HEK293 (cell line): ENCODE data around the gene TLE3.

Experiments used
- ELK4 ChIP-seq: IDR thresholded peaks from 2 replicates; pipeline ENCODE4 v1.6.1; 2011; ENCODE audit warnings: mild to moderate bottlenecking, low read depth, low read length, borderline replicate concordance
- KLF7 ChIP-seq: fragments of 450-650 bp; formaldehyde crosslinking; IDR thresholded peaks from 2 replicates; pipeline ENCODE4 v1.5.1; 2016; ENCODE audit warnings: missing biosample characterization, missing genetic modification characterization, borderline replicate concordance
- PRDM1 ChIP-seq: fragments of 450-650 bp; formaldehyde crosslinking; IDR thresholded peaks from 2 replicates; pipeline ENCODE4; 2016; ENCODE audit warnings: missing biosample characterization, missing genetic modification characterization
- PRDM2 ChIP-seq: fragments of 450-650 bp; formaldehyde crosslinking; IDR thresholded peaks from 2 replicates; pipeline ENCODE4 v1.5.1; 2016; ENCODE audit warnings: missing biosample characterization, missing genetic modification characterization, borderline replicate concordance
- SP3 ChIP-seq: fragments of 450-650 bp; formaldehyde crosslinking; IDR thresholded peaks from 2 replicates; pipeline ENCODE4 v1.5.1; 2016; ENCODE audit warnings: missing biosample characterization, missing genetic modification characterization
- WT1 ChIP-seq: fragments of 450-650 bp; formaldehyde crosslinking; IDR thresholded peaks from 2 replicates; pipeline ENCODE4 v1.5.1; 2016; ENCODE audit warnings: missing biosample characterization, missing genetic modification characterization
- ZBTB10 ChIP-seq: fragments of 450-650 bp; formaldehyde crosslinking; IDR thresholded peaks from 2 replicates; pipeline ENCODE4 v1.5.1; 2016; ENCODE audit warnings: missing biosample characterization, missing genetic modification characterization
- ZFP41 ChIP-seq: fragments of 450-650 bp; formaldehyde crosslinking; IDR thresholded peaks from 2 replicates; pipeline ENCODE4 v1.5.1; 2016; ENCODE audit warnings: missing biosample characterization, missing genetic modification characterization, borderline replicate concordance
- ZNF112 ChIP-seq: fragments of 450-650 bp; formaldehyde crosslinking; IDR thresholded peaks from 2 replicates; pipeline ENCODE4 v1.5.0; 2017; ENCODE audit warnings: missing biosample characterization, missing genetic modification characterization
- ZNF133 ChIP-seq: fragments of 450-650 bp; formaldehyde crosslinking; IDR thresholded peaks from 2 replicates; pipeline ENCODE4 v1.5.1; 2016; ENCODE audit warnings: missing biosample characterization, missing genetic modification characterization
- ZNF138 ChIP-seq: fragments of 450-650 bp; formaldehyde crosslinking; IDR thresholded peaks from 2 replicates; pipeline ENCODE4 v1.5.1; 2016; ENCODE audit warnings: missing biosample characterization, missing genetic modification characterization, borderline replicate concordance
- ZNF16 ChIP-seq: fragments of 450-650 bp; formaldehyde crosslinking; IDR thresholded peaks from 2 replicates; pipeline ENCODE4 v1.5.1; 2016; ENCODE audit warnings: low read depth, missing biosample characterization, missing genetic modification characterization
- ZNF169 ChIP-seq: fragments of 450-650 bp; formaldehyde crosslinking; IDR thresholded peaks from 2 replicates; pipeline ENCODE4 v1.5.1; 2016; ENCODE audit warnings: missing biosample characterization, missing genetic modification characterization
- ZNF18 ChIP-seq: fragments of 450-650 bp; formaldehyde crosslinking; IDR thresholded peaks from 2 replicates; pipeline ENCODE4 v1.5.1; 2016; ENCODE audit warnings: missing biosample characterization, missing genetic modification characterization
- ZNF324 ChIP-seq: fragments of 450-650 bp; formaldehyde crosslinking; IDR thresholded peaks from 2 replicates; pipeline ENCODE4 v1.5.1; 2016; ENCODE audit warnings: missing biosample characterization, missing genetic modification characterization
- ZNF37A ChIP-seq: fragments of 450-650 bp; IDR thresholded peaks from 2 replicates; pipeline ENCODE4 v1.5.1; 2018; ENCODE audit warnings: missing biosample characterization, missing genetic modification characterization
- ZNF398 ChIP-seq: fragments of 450-650 bp; formaldehyde crosslinking; IDR thresholded peaks from 2 replicates; pipeline ENCODE4 v1.5.1; 2017; ENCODE audit warnings: missing biosample characterization, missing genetic modification characterization
- ZNF501 ChIP-seq: fragments of 450-650 bp; formaldehyde crosslinking; IDR thresholded peaks from 2 replicates; pipeline ENCODE4 v1.5.1; 2016; ENCODE audit warnings: missing biosample characterization, missing genetic modification characterization
- ZNF548 ChIP-seq: fragments of 450-650 bp; formaldehyde crosslinking; IDR thresholded peaks from 2 replicates; pipeline ENCODE4 v1.5.1; 2016; ENCODE audit warnings: missing biosample characterization, missing genetic modification characterization
- ZNF610 ChIP-seq: fragments of 450-650 bp; formaldehyde crosslinking; IDR thresholded peaks from 2 replicates; pipeline ENCODE4 v1.5.1; 2016; ENCODE audit warnings: missing biosample characterization, missing genetic modification characterization, borderline replicate concordance
- ZNF624 ChIP-seq: fragments of 450-650 bp; formaldehyde crosslinking; IDR thresholded peaks from 2 replicates; pipeline ENCODE4 v1.5.1; 2017; ENCODE audit warnings: missing biosample characterization, missing genetic modification characterization
- ZNF664 ChIP-seq: fragments of 450-650 bp; formaldehyde crosslinking; IDR thresholded peaks from 2 replicates; pipeline ENCODE4 v1.5.1; 2016; ENCODE audit warnings: missing biosample characterization, missing genetic modification characterization
- ZNF76 ChIP-seq: fragments of 450-650 bp; formaldehyde crosslinking; IDR thresholded peaks from 2 replicates; pipeline ENCODE4; 2016; ENCODE audit warnings: low read depth, missing biosample characterization, missing genetic modification characterization, borderline replicate concordance
- ZNF776 ChIP-seq: fragments of 450-650 bp; formaldehyde crosslinking; IDR thresholded peaks from 2 replicates; pipeline ENCODE4 v1.5.0; 2017; ENCODE audit warnings: missing biosample characterization, missing genetic modification characterization, borderline replicate concordance
- ZSCAN23 ChIP-seq: fragments of 450-650 bp; formaldehyde crosslinking; IDR thresholded peaks from 2 replicates; pipeline ENCODE4 v1.5.1; 2016; ENCODE audit warnings: missing biosample characterization, missing genetic modification characterization
- ZXDB ChIP-seq: fragments of 450-650 bp; formaldehyde crosslinking; IDR thresholded peaks from 2 replicates; pipeline ENCODE4 v1.5.1; 2016; ENCODE audit warnings: missing biosample characterization, missing genetic modification characterization

Gene TLE3

GRCh38 chr15:70097321-70098152, at the start of gene TLE3 (continued):
- TF ChIP-seq PRDM2 (tag by site-specific recombination) (no peak; the same call in 1 of the 2 replicates), ZNF138 (tag by site-specific recombination) (no peak), ZNF112 (no peak), ZNF18 (tag by site-specific recombination) (peak; percentile 93), ELK4 (no peak), ZNF398 (peak; percentile 73; the same call in 1 of the 2 replicates), ZNF776 (tag by site-specific recombination) (no peak), ZNF664 (tag by site-specific recombination) (peak; percentile 38; the same call in 1 of the 2 replicates), SP3 (tag by site-specific recombination) (no peak; the same call in 1 of the 2 replicates), ZNF610 (tag by site-specific recombination) (peak; percentile 78), ZNF624 (tag by site-specific recombination) (no peak), ZSCAN23 (tag by site-specific recombination) (peak; percentile 94; the same call in 1 of the 2 replicates), ZNF501 (tag by site-specific recombination) (peak; percentile 99), ZNF76 (tag by site-specific recombination) (peak; percentile 74; the same call in 1 of the 2 replicates), ZNF548 (tag by site-specific recombination) (0 out of 2 replicates have a peak, but pooled peaks have one; percentile 16), ZFP41 (tag by site-specific recombination) (no peak; the same call in 1 of the 2 replicates), KLF7 (no peak; the same call in 1 of the 2 replicates), ZNF169 (tag by site-specific recombination) (no peak), ZNF324 (tag by site-specific recombination) (peak; percentile 99), PRDM1 (tag by site-specific recombination) (peak; percentile 26; the same call in 1 of the 2 replicates), ZNF16 (tag by site-specific recombination) (no peak), WT1 (tag by site-specific recombination) (peak; percentile 72; the same call in 1 of the 2 replicates), ZBTB10 (tag by site-specific recombination) (peak; percentile 96), ZXDB (tag by site-specific recombination) (peak; percentile 96), ZNF37A (tag by site-specific recombination) (no peak), ZNF133 (tag by site-specific recombination) (peak; percentile 18; the same call in 1 of the 2 replicates)
